Activated gamma-delta T cell (primary cell): ENCODE results near the gene CAPN6.

Source experiments
- DNase-seq: peaks from one replicate; lab custom pipeline; 2025; lab: John Stamatoyannopoulos, UW

Gene CAPN6

GRCh38 chrX:111200327-111200726 is 70.0 kb downstream of the CAPN6 start:
- no peak for DNase-seq

- no peak for DNase-seq
These were observed 70.8 kb downstream of the CAPN6 start for GRCh38 chrX:111199505-111199904.
